Measurements from ENCODE around the gene CDK5. TPM values are rescaled to one million over a fixed set of nuclear protein-coding genes. Genes with fewer than 3 reads are reported as not detected.
A peak's percentile ranks its signal among the peaks of the same experiment; 100 is the strongest.

The CDK5 gene
- total and polyA plus RNA-seq, 2 of the 13 experiments (the other 11 are each of a cell fraction or from before 2014, with no cell fraction given) = 16.4 to 21.3 TPM

- 0 out of 2 replicates have a peak, but pooled peaks have one; percentile 12 for TF ChIP-seq ZBTB10 (CRISPR knock-in tag; IDR thresholded peaks at IDR 0.05; ENCODE audit: borderline replicate concordance)
- TF ChIP-seq IRF2 (CRISPR knock-in tag; IDR thresholded peaks at IDR 0.05) = peak; percentile 55
- TF ChIP-seq ZFY (CRISPR knock-in tag; IDR thresholded peaks at IDR 0.05) = peak; percentile 92
- TF ChIP-seq CREB3 (CRISPR knock-in tag; IDR thresholded peaks at IDR 0.05) = 0 out of 2 replicates have a peak, but pooled peaks have one; percentile 34
- TF ChIP-seq HNRNPLL (IDR thresholded peaks at IDR 0.05; ENCODE audit: low read depth, low read length, poor library complexity, severe bottlenecking) = peak; percentile 16
- peak; percentile 30; the same call in 1 of the 2 replicates for TF ChIP-seq ZBTB14 (CRISPR knock-in tag; IDR thresholded peaks at IDR 0.05)
- peak; percentile 89; the same call in 1 of the 2 replicates for TF ChIP-seq CCDC6 (CRISPR knock-in tag; IDR thresholded peaks at IDR 0.05)
- peak; percentile 55; the same call in 1 of the 2 replicates for TF ChIP-seq HNF4A (CRISPR knock-in tag; IDR thresholded peaks at IDR 0.05)
- TF ChIP-seq GABPA (IDR thresholded peaks at IDR 0.05; ENCODE audit: low read depth, low read length) = no peak
- TF ChIP-seq GABPA (CRISPR knock-in tag; IDR thresholded peaks at IDR 0.05; ENCODE audit: low read depth) = peak; percentile 51
- 0 out of 2 replicates have a peak, but pooled peaks have one; percentile 11 for TF ChIP-seq STAG1 (CRISPR knock-in tag; IDR thresholded peaks at IDR 0.05)
- no peak for TF ChIP-seq SIX4 (CRISPR knock-in tag; IDR thresholded peaks at IDR 0.05)
- no peak for TF ChIP-seq ZNF224 (CRISPR knock-in tag; IDR thresholded peaks at IDR 0.05)
- TF ChIP-seq ARID5B (CRISPR knock-in tag; IDR thresholded peaks at IDR 0.05) = no peak
- 0 out of 2 replicates have a peak, but pooled peaks have one; percentile 3 for TF ChIP-seq FOXA3 (CRISPR knock-in tag; IDR thresholded peaks at IDR 0.05)
- TF ChIP-seq GATA4 (IDR thresholded peaks at IDR 0.05; ENCODE audit: borderline replicate concordance, low read depth) = no peak
- peak; percentile 54; the same call in 1 of the 2 replicates for TF ChIP-seq KDM5B (CRISPR knock-in tag; IDR thresholded peaks at IDR 0.05; ENCODE audit: borderline replicate concordance)
- TF ChIP-seq ARNTL (CRISPR knock-in tag; IDR thresholded peaks at IDR 0.05) = no peak
- TF ChIP-seq ZC3H13 (CRISPR knock-in tag; IDR thresholded peaks at IDR 0.05) = peak; percentile 45; the same call in 1 of the 2 replicates
- TF ChIP-seq YY1 (IDR thresholded peaks at IDR 0.05; ENCODE audit: insufficient read depth, insufficient replicate concordance, low read depth, low read length) = peak; percentile 38
- no peak for TF ChIP-seq ZBTB21 (CRISPR knock-in tag; IDR thresholded peaks at IDR 0.05)
Measured at GRCh38 chr7:151087245-151088018, 29.7 kb upstream of the CDK5 start (continued).

All from HepG2 (cell line).